ENCODE measurements around the gene PDK2.

DNA sequence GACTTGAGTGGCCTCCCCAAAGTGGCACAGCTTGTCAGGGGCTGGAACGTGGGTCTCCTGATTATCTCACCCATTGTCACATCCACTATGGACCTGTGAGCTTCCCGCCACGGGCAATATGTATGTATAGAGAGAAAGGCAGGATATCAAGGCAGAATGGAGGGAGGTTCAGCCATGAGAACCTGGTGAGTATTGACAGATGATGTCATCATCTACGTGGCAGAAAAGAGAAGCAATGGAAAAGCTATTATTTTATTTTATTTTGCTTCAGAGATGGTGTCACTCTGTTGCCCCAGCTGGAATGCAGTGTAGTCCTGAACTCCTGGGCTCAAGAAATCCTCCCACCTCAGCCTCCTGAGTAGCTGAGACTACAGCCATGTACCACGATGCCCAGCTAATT, 13.4 kb upstream of the PDK2 start:
- no peak for TF ChIP-seq POLR2A (IDR thresholded peaks at IDR 0.05)
- TF ChIP-seq, protein P1, sequence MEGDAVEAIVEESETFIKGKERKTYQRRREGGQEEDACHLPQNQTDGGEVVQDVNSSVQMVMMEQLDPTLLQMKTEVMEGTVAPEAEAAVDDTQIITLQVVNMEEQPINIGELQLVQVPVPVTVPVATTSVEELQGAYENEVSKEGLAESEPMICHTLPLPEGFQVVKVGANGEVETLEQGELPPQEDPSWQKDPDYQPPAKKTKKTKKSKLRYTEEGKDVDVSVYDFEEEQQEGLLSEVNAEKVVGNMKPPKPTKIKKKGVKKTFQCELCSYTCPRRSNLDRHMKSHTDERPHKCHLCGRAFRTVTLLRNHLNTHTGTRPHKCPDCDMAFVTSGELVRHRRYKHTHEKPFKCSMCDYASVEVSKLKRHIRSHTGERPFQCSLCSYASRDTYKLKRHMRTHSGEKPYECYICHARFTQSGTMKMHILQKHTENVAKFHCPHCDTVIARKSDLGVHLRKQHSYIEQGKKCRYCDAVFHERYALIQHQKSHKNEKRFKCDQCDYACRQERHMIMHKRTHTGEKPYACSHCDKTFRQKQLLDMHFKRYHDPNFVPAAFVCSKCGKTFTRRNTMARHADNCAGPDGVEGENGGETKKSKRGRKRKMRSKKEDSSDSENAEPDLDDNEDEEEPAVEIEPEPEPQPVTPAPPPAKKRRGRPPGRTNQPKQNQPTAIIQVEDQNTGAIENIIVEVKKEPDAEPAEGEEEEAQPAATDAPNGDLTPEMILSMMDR (IDR thresholded peaks at IDR 0.05 in 4 of 5, conservative IDR thresholded peaks at IDR 0.05 in 1 of 5), result no peak
